A549 (cell line): ENCODE data around the gene GRIN2C. TPM values are rescaled to one million over a fixed set of nuclear protein-coding genes. Genes with fewer than 3 reads are reported as not detected.
A peak's percentile ranks its signal among the peaks of the same experiment; 100 is the strongest.

Source experiments
- BHLHE40 ChIP-seq: IDR thresholded peaks from 2 replicates; pipeline ENCODE4 v1.6.1; 2012; ENCODE audit warnings: low read depth, low read length, inconsistent platforms
- CBX2 ChIP-seq: fragments of 200-600 bp; sonication (generic); IDR thresholded peaks from 2 replicates; pipeline ENCODE4 v1.6.1; 2016; ENCODE audit warnings: low read depth, mild to moderate bottlenecking, borderline replicate concordance
- CBX8 ChIP-seq: fragments of 200-600 bp; sonication (generic); IDR thresholded peaks from 2 replicates; pipeline ENCODE4 v1.6.1; 2016
- CHD2 ChIP-seq: fragments of 150-350 bp; IDR thresholded peaks from 2 replicates; pipeline ENCODE4 v1.6.1; 2014; ENCODE audit warnings: low read length; ENCODE audit not compliant: partially characterized antibody
- CHD4 ChIP-seq: fragments of 200-600 bp; sonication (generic); IDR thresholded peaks from 2 replicates; pipeline ENCODE4 v1.6.1; 2016; ENCODE audit warnings: antibody characterized with exemption, mild to moderate bottlenecking, borderline replicate concordance
- CTCF ChIP-seq: fragments of >200 bp; sonication (Bioruptor Twin); formaldehyde crosslinking; IDR thresholded peaks from 3 replicates; pipeline ENCODE4 v1.5.1; 2016
- EHF ChIP-seq: fragments of 250-450 bp; sonication (Bioruptor Pico); IDR thresholded peaks from 2 replicates; pipeline ENCODE4 v1.5.0; 2020; ENCODE audit warnings: mild to moderate bottlenecking
- EP300 ChIP-seq, 2 experiments: fragments of >200 bp; sonication (Bioruptor Twin); formaldehyde crosslinking; IDR thresholded peaks; 2 replicates in 1 of 2; 3 replicates in 1 of 2; pipeline ENCODE4 v1.6.1; 2016 to 2017
- ESRRA ChIP-seq: fragments of 150-350 bp; IDR thresholded peaks from 2 replicates; pipeline ENCODE4 v1.6.1; 2014; ENCODE audit warnings: mild to moderate bottlenecking, low read length, borderline replicate concordance
- FOSB ChIP-seq: fragments of 250-450 bp; sonication (Bioruptor Pico); IDR thresholded peaks from 2 replicates; pipeline ENCODE4 v1.5.0; 2020; ENCODE audit warnings: mild to moderate bottlenecking, moderate library complexity
- FOSL2 ChIP-seq, 2 experiments: fragments of 450-650 bp in 1 of 2; fragments of >200 bp in 1 of 2; sonication (Bioruptor Twin) in 1 of 2; formaldehyde crosslinking; IDR thresholded peaks; 2 replicates each; pipeline versions ENCODE4 v1.5.0 to v1.6.1; 2016 to 2020; ENCODE audit warnings: mild to moderate bottlenecking in 1 of 2, moderate library complexity in 1 of 2
- HDAC2 ChIP-seq: fragments of 200-600 bp; sonication (generic); IDR thresholded peaks from 2 replicates; pipeline ENCODE4 v1.6.1; 2016
- HEYL ChIP-seq: fragments of 250-450 bp; sonication (Bioruptor Pico); IDR thresholded peaks from 2 replicates; pipeline ENCODE4 v1.8.0; 2021; ENCODE audit warnings: mild to moderate bottlenecking, moderate library complexity
- HMGXB4 ChIP-seq: fragments of 250-450 bp; sonication (Bioruptor Pico); IDR thresholded peaks from 2 replicates; pipeline ENCODE4 v1.5.0; 2021; ENCODE audit warnings: mild to moderate bottlenecking, moderate library complexity, borderline replicate concordance
- HOXA7 ChIP-seq: fragments of 250-450 bp; sonication (Bioruptor Pico); IDR thresholded peaks from 2 replicates; pipeline ENCODE4 v1.5.0; 2020; ENCODE audit warnings: mild to moderate bottlenecking, moderate library complexity
- HOXB5 ChIP-seq: fragments of 250-450 bp; sonication (Bioruptor Pico); IDR thresholded peaks from 2 replicates; pipeline ENCODE4 v1.5.0; 2020; ENCODE audit warnings: mild to moderate bottlenecking, moderate library complexity
- KDM1A ChIP-seq: fragments of 200-600 bp; sonication (generic); IDR thresholded peaks from 2 replicates; pipeline ENCODE4 v1.6.1; 2016; ENCODE audit warnings: low read depth, mild to moderate bottlenecking
- KDM5A ChIP-seq: fragments of 200-600 bp; sonication (generic); IDR thresholded peaks from 2 replicates; pipeline ENCODE4 v1.6.1; 2016; ENCODE audit warnings: antibody characterized with exemption, mild to moderate bottlenecking
- MAZ ChIP-seq: fragments of 150-350 bp; IDR thresholded peaks from 2 replicates; pipeline ENCODE4 v1.6.1; 2014; ENCODE audit warnings: antibody characterized with exemption, low read depth, low read length, borderline replicate concordance
- MYC ChIP-seq: IDR thresholded peaks from 2 replicates; pipeline ENCODE4 v1.6.1; 2012; ENCODE audit warnings: mild to moderate bottlenecking, inconsistent platforms, low read length, improper control_type of control experiment, borderline replicate concordance
- NR3C1 ChIP-seq: fragments of >200 bp; sonication (Bioruptor Twin); formaldehyde crosslinking; IDR thresholded peaks from 3 replicates; pipeline ENCODE4 v1.6.1; 2017
- PHF8 ChIP-seq: fragments of 200-600 bp; sonication (generic); IDR thresholded peaks from 2 replicates; pipeline ENCODE4 v1.6.1; 2016; ENCODE audit warnings: low read depth, mild to moderate bottlenecking, antibody characterized with exemption, moderate library complexity, borderline replicate concordance
- POLR2A ChIP-seq: IDR thresholded peaks from 2 replicates; pipeline ENCODE4 v1.6.1; 2012; ENCODE audit warnings: mild to moderate bottlenecking, low read length
- RAD21 ChIP-seq, 2 experiments: fragments of >200 bp in 1 of 2; sonication (Bioruptor Twin) in 1 of 2; formaldehyde crosslinking in 1 of 2; IDR thresholded peaks in 1 of 2; conservative IDR thresholded peaks in 1 of 2; 2 replicates in 1 of 2; 3 replicates in 1 of 2; pipeline ENCODE4 v1.6.1; 2012 to 2018; ENCODE audit warnings: inconsistent platforms in 1 of 2
- RARB ChIP-seq: fragments of 250-450 bp; sonication (Bioruptor Pico); IDR thresholded peaks from 2 replicates; pipeline ENCODE4 v1.8.0; 2021; ENCODE audit warnings: mild to moderate bottlenecking, moderate library complexity
- RCOR1 ChIP-seq: fragments of 150-350 bp; IDR thresholded peaks from 2 replicates; pipeline ENCODE4 v1.6.1; 2014; ENCODE audit warnings: antibody characterized with exemption, low read length, low read depth
- RFX5 ChIP-seq: fragments of 450-650 bp; IDR thresholded peaks from 2 replicates; pipeline ENCODE4 v1.7.1; 2014; ENCODE audit warnings: antibody characterized with exemption, mild to moderate bottlenecking, moderate library complexity
- SREBF2 ChIP-seq: fragments of 450-650 bp; IDR thresholded peaks from 2 replicates; pipeline ENCODE4 v1.6.1; 2014; ENCODE audit warnings: mild to moderate bottlenecking, moderate library complexity
- TFCP2L1 ChIP-seq: fragments of 250-450 bp; sonication (Bioruptor Pico); IDR thresholded peaks from 2 replicates; pipeline ENCODE4 v1.5.0; 2021; ENCODE audit warnings: mild to moderate bottlenecking
- TP53 ChIP-seq: fragments of 250-450 bp; sonication (Bioruptor Pico); IDR thresholded peaks from 2 replicates; pipeline ENCODE4 v1.5.0; 2021; ENCODE audit warnings: mild to moderate bottlenecking, moderate library complexity
- ZNF302 ChIP-seq: fragments of 250-450 bp; sonication (Bioruptor Pico); IDR thresholded peaks from 2 replicates; pipeline ENCODE4 v1.9.0; 2021; ENCODE audit warnings: inconsistent platforms, mild to moderate bottlenecking, moderate library complexity
- ZSCAN20 ChIP-seq: fragments of 250-450 bp; sonication (Bioruptor Pico); IDR thresholded peaks from 2 replicates; pipeline ENCODE4 v1.8.0; 2022; ENCODE audit warnings: mild to moderate bottlenecking, moderate library complexity
- polyA plus RNA-seq, 4 experiments: library from polyadenylated mRNA; depleted of rRNA in 3 of 4; stranded (reverse); fragments of >200 nt; fragmentation: RNase III in 1 of 4; extraction: RNeasy Plus Mini Kit Qiagen cat#74134 plus additional on column Dnase treatment in 1 of 4; gene quantifications; 2 replicates in 3 of 4; 3 replicates in 1 of 4; pipeline ENCODE4 v1.2.3, GENCODE V29; 2011 to 2017
- TF ChIP-seq, protein P1 (sequence below): fragments of 250-450 bp; sonication (Bioruptor Pico); IDR thresholded peaks from 2 replicates; pipeline ENCODE4 v1.5.0; 2020; ENCODE audit warnings: low read depth, mild to moderate bottlenecking, moderate library complexity
- TF ChIP-seq, protein P2 (sequence below): fragments of 150-350 bp; IDR thresholded peaks from 2 replicates; pipeline ENCODE4 v1.6.1; 2014; ENCODE audit warnings: low read depth, mild to moderate bottlenecking, low read length

GRIN2C gene
- polyA plus RNA-seq, 2 of the 4 experiments (the other 2 are of a cell fraction): 0.17 to 0.28 TPM

- TF ChIP-seq HMGXB4 (CRISPR knock-in tag): no peak
- peak; percentile 54; the same call in 1 of the 2 replicates for TF ChIP-seq HOXA7 (CRISPR knock-in tag)
- TF ChIP-seq FOSL2 (IDR thresholded peaks at IDR 0.05): no peak
- TF ChIP-seq FOSL2 (CRISPR knock-in tag; IDR thresholded peaks at IDR 0.05): no peak
- TF ChIP-seq TP53 (CRISPR knock-in tag): peak; percentile 93
- TF ChIP-seq HOXB5: no peak
- TF ChIP-seq RFX5: peak; percentile 69
- TF ChIP-seq, protein P1, sequence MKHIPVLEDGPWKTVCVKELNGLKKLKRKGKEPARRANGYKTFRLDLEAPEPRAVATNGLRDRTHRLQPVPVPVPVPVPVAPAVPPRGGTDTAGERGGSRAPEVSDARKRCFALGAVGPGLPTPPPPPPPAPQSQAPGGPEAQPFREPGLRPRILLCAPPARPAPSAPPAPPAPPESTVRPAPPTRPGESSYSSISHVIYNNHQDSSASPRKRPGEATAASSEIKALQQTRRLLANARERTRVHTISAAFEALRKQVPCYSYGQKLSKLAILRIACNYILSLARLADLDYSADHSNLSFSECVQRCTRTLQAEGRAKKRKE (CRISPR knock-in tag): no peak
- TF ChIP-seq ZSCAN20 (CRISPR knock-in tag): no peak
- TF ChIP-seq RARB (CRISPR knock-in tag): peak; percentile 63; the same call in 1 of the 2 replicates
- peak; percentile 96 for TF ChIP-seq POLR2A
- peak; percentile 13; the same call in 1 of the 2 replicates for TF ChIP-seq ESRRA
- no peak for TF ChIP-seq CBX2
- TF ChIP-seq RCOR1: no peak
- no peak for TF ChIP-seq ZNF302 (CRISPR knock-in tag)
- TF ChIP-seq HDAC2: no peak
- TF ChIP-seq SREBF2: peak; percentile 32; the same call in 1 of the 2 replicates
- peak; percentile 71; the same call in 1 of the 2 replicates for TF ChIP-seq FOSB (CRISPR knock-in tag)
- peak; percentile 99 for TF ChIP-seq PHF8
- no peak; the same call in 1 of the 2 replicates for TF ChIP-seq EHF (CRISPR knock-in tag)
- no peak for TF ChIP-seq KDM1A
- no peak for TF ChIP-seq CTCF
- TF ChIP-seq CHD2: peak; percentile 25
- 0 out of 2 replicates have a peak, but pooled peaks have one; percentile 9 for TF ChIP-seq MYC
- no peak for TF ChIP-seq CBX8
- no peak for TF ChIP-seq BHLHE40
- TF ChIP-seq TFCP2L1 (CRISPR knock-in tag): no peak
- no peak for TF ChIP-seq CHD4
- TF ChIP-seq RAD21 (conservative IDR thresholded peaks at IDR 0.05 in 1 of 2, IDR thresholded peaks at IDR 0.05 in 1 of 2): no peak
- TF ChIP-seq EP300 (IDR thresholded peaks at IDR 0.05): no peak
- TF ChIP-seq KDM5A: peak; percentile 41; the same call in 1 of the 2 replicates
- TF ChIP-seq MAZ: peak; percentile 66; the same call in 1 of the 2 replicates
- no peak for TF ChIP-seq HEYL (CRISPR knock-in tag)
- TF ChIP-seq NR3C1: no peak
- TF ChIP-seq, protein P2, sequence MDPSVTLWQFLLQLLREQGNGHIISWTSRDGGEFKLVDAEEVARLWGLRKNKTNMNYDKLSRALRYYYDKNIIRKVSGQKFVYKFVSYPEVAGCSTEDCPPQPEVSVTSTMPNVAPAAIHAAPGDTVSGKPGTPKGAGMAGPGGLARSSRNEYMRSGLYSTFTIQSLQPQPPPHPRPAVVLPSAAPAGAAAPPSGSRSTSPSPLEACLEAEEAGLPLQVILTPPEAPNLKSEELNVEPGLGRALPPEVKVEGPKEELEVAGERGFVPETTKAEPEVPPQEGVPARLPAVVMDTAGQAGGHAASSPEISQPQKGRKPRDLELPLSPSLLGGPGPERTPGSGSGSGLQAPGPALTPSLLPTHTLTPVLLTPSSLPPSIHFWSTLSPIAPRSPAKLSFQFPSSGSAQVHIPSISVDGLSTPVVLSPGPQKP: no peak
Observed at GRCh38 chr17:74873037-74873873, 13.6 kb upstream of the GRIN2C start (continued).
